AG09319 (cell line): ENCODE results near the gene SIX1.

ENCODE experiments used
- DNase-seq: peaks from one replicate; pipeline ENCODE4 v3.0.0-alpha.2; 2010; ENCODE audit warnings: low read depth; ENCODE audit errors: extremely low read depth
- CTCF ChIP-seq: IDR thresholded peaks from 2 replicates; pipeline ENCODE4 v1.5.1; 2011; ENCODE audit warnings: low read depth, mild to moderate bottlenecking, inconsistent platforms, low read length, moderate library complexity

Gene SIX1

GRCh38 chr14:60658909-60659585 is 9.8 kb upstream of the SIX1 start:
- DNase-seq = no peak
- TF ChIP-seq CTCF = no peak

GRCh38 chr14:60658211-60658690 is 9.0 kb upstream of the SIX1 start:
- no peak for DNase-seq
- TF ChIP-seq CTCF = no peak

DNA sequence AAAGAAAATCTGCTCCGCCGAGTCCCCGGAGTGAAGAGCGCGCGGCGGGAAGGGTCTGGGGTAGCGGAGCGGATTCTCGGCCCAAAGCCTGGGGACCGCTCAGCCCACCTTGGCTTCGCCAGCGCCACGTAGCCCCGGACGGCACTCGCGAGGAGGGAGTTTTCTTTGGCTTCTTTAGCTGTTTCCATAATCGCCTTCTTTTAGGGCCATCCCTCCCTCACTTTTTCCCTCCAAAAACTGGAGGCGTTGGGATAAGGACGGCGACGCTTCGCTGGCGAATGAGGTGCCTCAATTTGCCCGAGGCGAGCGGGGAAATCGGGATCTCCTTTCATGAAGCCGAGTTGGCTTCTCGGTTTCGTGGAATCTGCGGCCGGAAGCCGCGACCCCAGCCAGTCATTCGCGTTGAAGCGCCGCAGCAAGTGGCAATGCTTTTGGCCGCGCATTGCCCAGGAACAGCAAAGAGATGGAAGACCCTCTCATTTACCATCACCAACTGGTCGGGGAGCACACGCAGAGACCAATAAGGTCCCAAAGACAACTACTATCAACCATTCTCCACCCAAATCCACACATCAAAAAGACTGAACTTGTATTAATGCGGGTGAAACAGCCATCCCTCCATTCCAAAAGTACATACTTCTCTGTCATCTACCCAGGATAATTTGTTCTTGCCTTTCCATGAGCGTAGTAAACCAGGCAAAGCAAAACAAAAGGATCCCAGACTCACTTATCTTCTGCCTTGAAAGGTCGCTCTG is 8.4 kb upstream of the SIX1 start:
- DNase-seq = no peak
- TF ChIP-seq CTCF = no peak

GRCh38 chr14:60656686-60657455 is 7.6 kb upstream of the SIX1 start:
- peak; percentile 49 for DNase-seq
- TF ChIP-seq CTCF = peak; percentile 56

DNA sequence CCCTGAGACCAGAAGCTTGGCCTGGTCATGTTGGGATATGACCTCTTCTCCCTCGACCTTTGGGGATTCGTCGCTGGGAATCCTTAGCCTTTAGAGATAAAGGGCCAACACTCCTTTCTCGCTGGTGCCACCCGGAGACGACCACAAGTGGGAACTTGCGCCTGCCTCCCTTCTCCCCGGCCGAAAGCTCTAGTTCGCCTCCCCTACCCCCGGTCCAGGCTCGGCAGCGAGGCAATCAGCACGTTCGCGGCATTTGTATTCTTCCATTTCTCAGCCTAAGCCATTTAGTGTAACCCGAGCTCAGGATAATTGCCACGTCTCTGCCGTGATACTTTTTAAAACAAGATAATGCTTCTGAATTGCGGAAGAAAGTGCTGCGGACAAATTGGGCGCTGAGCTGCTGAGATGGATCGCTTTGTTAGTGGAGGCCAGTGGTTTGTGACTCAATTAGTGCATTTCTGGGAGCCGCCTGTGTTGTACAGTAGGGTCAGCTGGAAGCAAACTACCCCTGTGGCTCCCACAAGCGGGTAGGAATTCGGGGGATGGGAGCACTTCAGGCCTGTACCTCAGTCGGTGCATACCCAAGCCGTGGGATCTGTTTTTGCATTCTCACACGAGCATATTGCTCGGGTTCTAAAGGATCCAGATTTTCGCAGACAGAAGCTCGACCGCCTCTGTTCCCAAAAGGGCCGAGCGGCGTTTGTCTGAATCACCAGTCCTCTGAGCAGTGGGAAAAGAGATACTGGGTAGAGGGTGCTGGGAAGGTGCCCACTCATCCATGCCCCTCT is 6.8 kb upstream of the SIX1 start:
- no peak for TF ChIP-seq CTCF
- no peak for DNase-seq

DNA sequence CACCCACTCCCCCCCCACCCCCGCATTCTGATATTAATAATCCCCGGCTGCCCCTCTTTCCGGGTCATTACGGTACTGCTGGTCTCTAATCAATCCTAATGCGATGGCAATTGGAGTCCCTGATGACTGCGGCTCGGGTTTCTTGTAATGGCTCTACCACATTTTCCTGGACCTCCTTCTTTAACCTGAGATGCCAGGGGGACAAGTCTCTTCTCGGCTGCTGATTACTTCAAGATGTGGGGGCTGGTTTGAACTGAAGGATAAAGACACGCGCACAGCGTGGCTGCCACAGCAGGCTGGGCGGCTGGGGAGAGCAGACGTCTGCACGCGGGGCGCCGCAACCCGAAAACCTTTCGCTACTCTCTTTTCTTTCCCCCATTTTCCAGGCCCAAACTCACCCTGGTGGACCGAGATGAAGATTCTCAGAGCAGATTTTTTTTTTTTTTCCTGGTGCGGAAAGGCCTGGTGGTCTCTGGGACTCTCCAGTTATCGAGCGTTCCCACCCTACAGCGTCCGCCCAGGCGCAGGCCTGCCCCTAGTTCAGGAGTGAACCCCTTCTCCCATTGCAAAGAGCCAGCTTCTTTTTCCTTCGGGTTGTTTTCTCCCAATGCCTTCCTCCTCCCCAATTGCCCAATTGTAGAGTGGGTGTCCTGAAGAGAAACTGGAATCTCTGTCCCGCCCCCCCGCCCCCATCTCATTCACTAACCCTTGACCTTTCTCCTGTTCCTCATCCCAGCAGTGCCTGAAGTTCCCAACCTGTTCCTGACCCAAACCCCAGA is 6.0 kb upstream of the SIX1 start:
- no peak for TF ChIP-seq CTCF
- peak; percentile 67 for DNase-seq
